GM21360 (cell line): ENCODE results near the gene SAP30BP.
"Not testable (repeated sequence)": the region's sequence is repeated elsewhere in the genome, so short reads cannot be mapped to it uniquely, and the experiment has no call there.

ENCODE experiments used
- ATAC-seq: cut with Tn5 transposase; IDR thresholded peaks from one replicate; pipeline ENCODE4 v1.9.1; 2021; ENCODE audit warnings: mild to moderate bottlenecking, moderate library complexity; ENCODE audit not compliant: unreplicated experiment

Gene SAP30BP

DNA sequence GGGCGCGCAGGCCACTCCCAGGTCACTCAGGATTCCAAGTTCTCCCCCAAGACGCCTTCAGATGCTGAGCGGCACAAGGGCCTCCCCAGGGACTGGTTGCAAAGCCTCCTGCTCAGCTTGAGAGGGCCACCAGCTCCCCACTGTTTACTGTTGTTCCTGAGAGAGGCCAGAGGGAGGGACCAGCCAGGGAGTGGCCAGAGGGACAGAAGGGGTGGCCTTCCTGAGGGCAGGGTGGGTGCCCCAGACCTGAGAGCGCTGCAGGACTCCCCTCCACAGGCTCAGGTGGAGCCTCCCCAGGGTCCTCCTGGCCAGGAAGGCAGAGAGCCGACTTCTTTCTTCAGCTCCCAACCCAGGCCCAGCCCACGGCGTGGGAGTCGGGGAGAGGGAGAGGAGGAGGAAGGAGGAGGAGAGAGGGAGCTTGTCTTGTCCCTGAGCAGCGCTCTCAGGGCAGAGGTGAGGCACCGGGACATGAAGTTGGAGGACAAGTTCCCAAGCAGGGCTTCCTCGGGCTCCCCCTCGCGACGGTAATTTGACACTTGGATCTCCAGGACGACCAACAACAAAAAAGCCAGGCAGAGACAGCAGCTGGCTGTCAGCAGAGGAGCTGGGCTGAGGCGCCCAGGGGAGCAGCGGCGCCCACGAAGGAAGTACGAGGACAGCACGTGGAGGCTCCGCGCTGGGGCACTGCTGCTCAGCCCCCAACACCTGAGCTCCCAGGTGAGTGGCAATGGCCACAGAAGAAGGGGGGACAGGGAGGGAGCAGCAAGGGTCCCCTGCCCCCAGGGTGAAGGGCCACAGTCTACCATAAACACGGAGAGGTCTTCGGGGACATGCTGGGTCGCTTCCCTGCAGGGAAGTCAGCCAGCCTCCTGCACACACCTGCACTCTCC lies 33.4 kb upstream of the SAP30BP start:
- ATAC-seq = no peak

GRCh38 chr17:75634376-75634740 lies 32.8 kb upstream of the SAP30BP start:
- ATAC-seq = no peak

GRCh38 chr17:75634754-75635609 lies 32.2 kb upstream of the SAP30BP start:
- no peak for ATAC-seq

GRCh38 chr17:75635610-75636202 lies 31.4 kb upstream of the SAP30BP start:
- ATAC-seq = no peak

- ATAC-seq = no peak
Observed at GRCh38 chr17:75636381-75637142, 30.6 kb upstream of the SAP30BP start.

DNA sequence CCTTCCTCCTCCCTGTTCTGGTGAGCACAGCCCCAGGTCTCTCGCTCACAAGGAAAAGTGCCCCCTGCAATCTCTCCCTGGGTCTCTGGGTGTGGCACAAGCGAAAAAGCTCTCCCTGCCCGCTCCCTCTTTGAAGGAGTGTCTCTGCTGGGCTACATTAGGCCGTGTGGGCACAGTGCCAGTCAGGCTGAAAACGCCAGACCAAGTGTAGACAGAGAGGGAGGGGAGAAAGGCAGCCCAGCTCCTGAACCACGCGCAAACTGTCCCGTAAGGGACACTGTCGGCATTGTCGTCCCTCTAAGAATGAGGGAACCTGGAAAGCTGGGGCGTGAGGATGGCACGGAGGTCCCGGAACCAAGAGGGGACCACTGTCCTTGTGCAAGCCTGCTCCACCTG lies 30.0 kb upstream of the SAP30BP start:
- no peak for ATAC-seq

DNA sequence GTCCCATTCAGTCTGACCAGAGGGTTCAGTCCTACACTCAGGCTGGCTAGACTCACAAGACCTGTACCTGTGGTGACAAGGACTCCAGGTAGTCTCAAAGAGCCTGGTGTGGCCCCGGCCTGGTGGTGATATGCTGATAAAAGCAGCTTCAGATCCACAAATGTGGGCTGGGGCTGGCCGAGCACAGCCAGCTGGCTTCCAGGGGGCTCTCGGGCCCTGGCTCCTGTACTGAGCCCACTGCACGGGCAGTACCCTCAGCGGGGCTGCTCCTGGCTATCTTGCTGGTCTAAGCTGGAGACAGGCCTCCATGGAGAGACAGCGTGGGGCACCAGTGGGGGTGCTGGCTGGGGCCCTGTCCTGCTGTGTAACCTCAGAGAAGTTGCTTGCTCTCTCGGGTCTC lies 29.6 kb upstream of the SAP30BP start:
- no peak for ATAC-seq

DNA sequence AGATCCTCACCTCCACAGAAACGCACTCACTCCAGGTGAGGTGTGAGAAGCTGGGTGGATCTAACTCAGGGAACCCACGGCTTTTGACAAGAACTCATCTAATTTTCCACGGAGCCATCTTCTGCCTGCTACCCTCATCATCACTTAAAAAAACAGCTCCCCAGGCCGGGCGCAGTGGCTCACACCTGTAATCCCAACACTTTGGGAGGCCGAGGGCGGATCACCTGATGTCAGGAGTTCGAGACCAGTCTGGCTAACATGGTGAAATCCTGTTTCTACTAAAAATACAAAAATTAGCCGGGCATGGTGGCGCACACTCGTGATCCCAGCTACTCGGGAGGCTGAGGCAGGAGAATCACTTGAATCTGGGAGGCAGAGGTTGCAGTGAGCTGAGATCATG lies 29.1 kb upstream of the SAP30BP start:
- ATAC-seq = not testable (repeated sequence)

DNA sequence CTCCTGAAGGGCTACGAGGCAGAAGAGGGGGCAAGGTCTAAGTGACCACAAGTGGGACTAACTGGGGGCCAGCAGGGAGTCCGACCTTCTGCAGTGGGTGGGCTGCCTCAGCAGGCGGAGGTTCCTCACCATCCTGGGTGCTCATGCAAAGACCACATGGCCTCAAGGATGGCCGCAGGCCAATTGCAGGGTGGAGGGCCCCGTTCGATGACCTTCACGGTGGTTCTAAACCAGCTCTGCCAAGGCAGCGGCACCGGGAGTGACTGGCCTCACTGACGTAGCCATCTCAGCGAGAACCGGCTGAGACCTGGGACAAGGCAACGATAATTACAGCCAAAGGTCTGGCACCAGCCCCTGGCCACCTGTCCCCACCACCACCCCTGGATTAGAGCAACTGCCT lies 28.2 kb upstream of the SAP30BP start:
- ATAC-seq = no peak

DNA sequence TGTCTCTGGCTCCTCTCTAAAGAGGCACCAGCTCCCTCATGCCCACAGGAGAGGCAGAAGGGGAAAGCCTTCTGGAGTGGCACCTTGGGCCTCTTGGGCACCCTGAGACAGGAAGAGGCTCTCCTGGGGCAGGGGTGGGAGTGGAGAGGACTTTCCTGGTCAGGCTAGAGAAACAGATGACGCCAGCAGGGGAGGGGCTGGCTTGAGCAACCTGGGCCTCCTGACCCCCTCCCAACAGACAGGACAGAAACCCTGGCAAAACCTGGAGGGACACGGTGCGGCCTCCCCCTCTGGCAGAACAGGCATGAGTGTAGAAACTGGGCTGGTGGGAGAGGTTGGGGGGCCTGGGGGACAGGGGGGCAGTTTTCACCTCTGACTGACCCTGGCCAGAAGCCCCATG lies 27.8 kb upstream of the SAP30BP start:
- ATAC-seq = no peak

DNA sequence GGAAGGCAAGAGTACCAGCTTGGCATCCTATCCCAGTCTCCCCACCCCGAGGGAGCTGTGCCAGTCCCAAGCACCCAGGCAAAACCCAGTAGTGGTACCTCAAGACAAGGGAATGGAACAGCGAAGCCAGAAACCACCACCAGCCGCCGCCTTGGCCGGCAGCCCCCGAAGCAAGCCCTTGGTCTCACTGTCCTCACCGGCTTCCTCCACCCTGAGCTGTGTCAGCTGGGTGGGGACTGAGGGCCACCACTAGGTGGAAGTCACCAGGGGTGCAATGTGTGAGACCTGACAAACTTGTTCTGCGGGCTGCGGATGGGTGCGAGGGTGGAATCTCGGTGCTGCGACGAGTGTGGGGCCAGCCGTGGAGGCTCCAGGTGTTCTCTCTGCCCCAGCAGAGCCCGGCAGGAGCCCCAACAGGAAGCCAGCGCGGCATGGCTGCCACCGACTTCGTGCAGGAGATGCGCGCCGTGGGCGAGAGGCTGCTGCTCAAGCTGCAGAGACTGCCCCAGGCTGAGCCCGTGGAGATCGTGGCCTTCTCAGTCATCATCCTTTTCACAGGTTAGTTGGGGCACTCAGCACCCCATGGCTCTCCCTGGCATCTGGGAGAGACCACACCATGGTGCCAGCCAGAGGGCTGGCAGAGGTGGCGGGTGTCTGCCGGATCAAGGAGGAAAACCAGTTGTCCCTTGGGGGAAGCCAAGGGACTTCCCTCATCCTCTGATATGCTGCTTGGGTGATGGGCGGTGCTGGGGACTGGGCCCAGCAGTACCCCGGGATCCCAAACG lies 27.2 kb upstream of the SAP30BP start:
- no peak for ATAC-seq

DNA sequence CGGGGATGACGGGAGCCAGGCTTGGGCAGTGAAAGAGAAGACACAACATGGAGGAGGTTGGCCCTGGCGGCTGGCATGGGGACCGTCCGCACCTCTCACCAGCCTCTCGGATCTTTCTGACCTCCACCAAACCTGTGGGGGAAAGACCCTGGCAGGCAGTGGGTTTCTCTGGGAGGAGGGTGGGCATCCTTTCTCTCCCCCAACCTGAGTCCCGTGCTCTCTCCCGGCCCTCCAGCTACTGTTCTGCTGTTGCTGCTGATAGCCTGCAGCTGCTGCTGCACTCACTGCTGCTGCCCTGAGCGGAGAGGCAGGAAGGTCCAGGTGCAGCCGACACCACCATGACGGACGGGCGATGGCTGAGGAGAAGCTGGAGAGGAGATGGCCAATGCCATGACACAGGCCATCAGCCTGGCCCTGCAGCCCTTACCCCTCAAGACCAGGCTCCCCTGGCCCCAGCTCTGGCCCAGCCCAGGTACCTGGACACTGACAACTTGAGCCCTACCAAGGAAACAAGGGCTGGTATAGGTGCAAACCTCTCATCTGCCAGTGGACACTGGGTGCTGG lies 26.5 kb upstream of the SAP30BP start:
- ATAC-seq = no peak

- ATAC-seq = no peak
Observed at GRCh38 chr17:75641343-75641742, 25.8 kb upstream of the SAP30BP start.

- ATAC-seq = no peak
Observed at GRCh38 chr17:75642182-75642783, 24.9 kb upstream of the SAP30BP start.

- no peak for ATAC-seq
Observed at GRCh38 chr17:75642784-75643642, 24.1 kb upstream of the SAP30BP start.

GRCh38 chr17:75643643-75644017 lies 23.5 kb upstream of the SAP30BP start:
- ATAC-seq = no peak

GRCh38 chr17:75645501-75645888 lies 21.6 kb upstream of the SAP30BP start:
- ATAC-seq = no peak

DNA sequence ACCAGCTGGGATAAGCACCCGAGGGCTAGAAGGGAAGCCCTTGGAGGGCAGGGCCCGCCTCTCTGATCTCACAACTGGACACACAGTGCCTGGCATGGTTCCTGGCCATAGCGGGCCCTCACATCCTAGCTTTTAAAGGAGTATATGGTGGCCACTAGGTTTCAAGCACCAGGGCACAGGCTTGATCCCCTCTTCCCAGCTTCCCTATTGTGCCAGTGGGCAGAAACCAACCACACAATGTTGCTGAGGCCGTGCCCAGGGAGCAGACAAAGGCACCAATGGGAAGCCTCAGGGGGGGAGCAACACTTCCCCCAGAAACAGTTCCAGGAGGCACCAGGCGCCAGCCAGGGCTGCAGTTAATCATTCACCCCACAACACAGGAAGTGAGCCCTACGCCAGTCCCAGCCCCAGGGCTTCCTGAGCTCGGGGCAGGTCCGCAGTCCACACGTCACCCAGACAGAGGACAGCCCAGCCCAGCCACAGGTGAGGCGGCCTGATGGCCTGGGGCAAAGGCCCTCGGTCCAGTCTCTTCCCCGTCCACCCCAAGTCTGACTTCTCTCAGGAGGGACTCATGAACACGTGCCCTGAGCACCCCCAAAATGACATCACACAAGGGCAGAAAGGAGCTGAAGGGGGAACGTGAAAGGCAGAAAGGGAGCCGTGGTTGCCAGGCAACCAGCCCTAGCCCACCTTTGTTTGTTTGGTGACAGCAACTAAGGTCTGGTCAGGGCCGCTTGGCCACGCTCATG lies 21.1 kb upstream of the SAP30BP start:
- ATAC-seq = no peak
